BE2C (cell line): ENCODE results near the gene CDHR5.
"Not testable (repeated sequence)": the region's sequence is repeated elsewhere in the genome, so short reads cannot be mapped to it uniquely, and the experiment has no call there.

ENCODE experiments used
- DNase-seq: peaks from one replicate; pipeline ENCODE4 v3.0.0-alpha.2; 2020
- H3K27me3 ChIP-seq: fragments of 250-450 bp; sonication (Bioruptor Pico); 2 replicates; pipeline ENCODE4 v1.5.1; 2020; ENCODE audit warnings: mild to moderate bottlenecking
- H3K36me3 ChIP-seq: fragments of 250-450 bp; sonication (Bioruptor Pico); 2 replicates; pipeline ENCODE4 v1.5.1; 2020; ENCODE audit warnings: mild to moderate bottlenecking
- H3K4me1 ChIP-seq: fragments of 250-450 bp; sonication (Bioruptor Pico); 2 replicates; pipeline ENCODE4 v1.5.1; 2020
- H3K4me3 ChIP-seq: 2 replicates; pipeline ENCODE4 v1.5.1; 2011; ENCODE audit warnings: low read depth, low read length
- H3K9me3 ChIP-seq: fragments of 250-450 bp; sonication (Bioruptor Pico); 2 replicates; pipeline ENCODE4 v1.5.1; 2020
- TF ChIP-seq, protein P1 (sequence below): IDR thresholded peaks from 2 replicates; pipeline ENCODE4 v1.5.1; 2012; ENCODE audit warnings: mild to moderate bottlenecking, low read depth, low read length

CDHR5 gene

DNA sequence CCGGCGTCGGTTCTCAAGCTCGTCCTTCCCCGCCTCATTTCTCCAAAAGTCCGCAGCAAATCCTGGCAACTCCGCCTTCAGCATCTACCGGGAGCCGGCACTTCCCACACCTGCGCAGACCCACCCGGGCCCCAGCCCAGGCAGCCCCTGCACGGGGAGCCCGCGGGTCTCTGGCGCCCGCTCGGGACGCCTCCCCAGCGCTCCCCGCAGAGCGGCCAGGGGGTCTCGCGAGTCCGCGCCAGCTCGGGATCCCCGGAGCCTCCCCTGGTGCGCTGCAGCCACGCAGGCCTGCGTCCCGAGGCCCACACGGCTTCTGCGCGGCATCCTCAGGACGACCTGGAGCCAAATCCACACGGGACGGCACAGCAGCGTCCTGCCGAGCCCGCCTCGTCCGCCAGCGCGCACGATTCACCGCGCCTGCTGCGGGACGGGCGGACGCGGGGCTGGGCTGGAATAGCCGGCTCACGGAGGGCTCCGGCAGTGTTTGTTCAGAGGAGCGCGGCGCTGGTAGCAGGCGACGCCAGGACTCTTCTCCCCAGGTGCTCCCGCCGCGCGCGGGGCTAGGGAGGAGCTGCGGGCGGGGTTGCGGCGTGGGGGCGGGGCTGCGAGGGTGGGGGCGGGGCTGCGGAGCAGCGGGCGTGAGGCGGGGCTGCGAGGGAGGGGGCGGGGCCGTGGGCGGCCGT lies 49.3 kb downstream of the CDHR5 start:
- no peak for DNase-seq
- H3K4me1 ChIP-seq, result no peaks in the 10 kb centered on the region

DNA sequence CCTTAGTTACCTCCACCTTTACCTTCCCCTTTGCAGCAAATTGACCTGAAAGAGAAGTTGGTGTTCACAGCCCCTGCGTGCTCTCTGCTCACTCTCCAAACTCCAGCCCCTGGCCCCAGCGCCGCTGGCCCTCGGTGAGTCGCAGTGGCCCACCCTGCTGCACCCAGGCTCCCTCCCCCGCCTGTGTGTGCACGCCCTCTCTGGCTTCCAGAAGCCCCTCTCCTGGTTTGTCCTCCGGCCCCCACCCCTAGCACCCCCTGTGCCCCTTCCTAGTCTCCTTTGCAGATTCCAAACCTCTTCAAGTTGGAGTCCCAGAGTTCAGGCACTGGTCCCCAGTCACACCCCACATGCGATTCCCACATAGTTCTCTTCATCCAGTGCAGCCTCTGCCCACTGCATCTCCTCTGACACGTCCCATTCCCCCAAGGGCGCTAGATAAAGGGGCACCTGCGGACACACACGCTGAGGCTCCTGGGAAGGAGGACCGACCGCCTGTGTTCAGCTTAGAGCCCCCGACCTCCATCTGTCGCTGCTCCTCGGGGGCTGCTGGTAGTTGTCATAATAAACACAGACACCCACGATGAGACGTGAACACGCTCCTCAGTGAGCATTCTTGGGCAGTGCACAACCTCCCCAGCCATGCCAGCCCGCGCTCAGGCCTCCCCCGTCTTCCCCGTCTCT lies 50.0 kb downstream of the CDHR5 start:
- Histone ChIP-seq H3K27me3 (no peaks in the 10 kb centered on the region; the same call in 1 of the 2 replicates), H3K4me3 (peak overlapping the region; percentile 61), H3K9me3 (no peaks in the 10 kb centered on the region), H3K36me3 (no peaks in the 10 kb centered on the region), H3K4me1 (no peaks in the 10 kb centered on the region)
- TF ChIP-seq, protein P1, sequence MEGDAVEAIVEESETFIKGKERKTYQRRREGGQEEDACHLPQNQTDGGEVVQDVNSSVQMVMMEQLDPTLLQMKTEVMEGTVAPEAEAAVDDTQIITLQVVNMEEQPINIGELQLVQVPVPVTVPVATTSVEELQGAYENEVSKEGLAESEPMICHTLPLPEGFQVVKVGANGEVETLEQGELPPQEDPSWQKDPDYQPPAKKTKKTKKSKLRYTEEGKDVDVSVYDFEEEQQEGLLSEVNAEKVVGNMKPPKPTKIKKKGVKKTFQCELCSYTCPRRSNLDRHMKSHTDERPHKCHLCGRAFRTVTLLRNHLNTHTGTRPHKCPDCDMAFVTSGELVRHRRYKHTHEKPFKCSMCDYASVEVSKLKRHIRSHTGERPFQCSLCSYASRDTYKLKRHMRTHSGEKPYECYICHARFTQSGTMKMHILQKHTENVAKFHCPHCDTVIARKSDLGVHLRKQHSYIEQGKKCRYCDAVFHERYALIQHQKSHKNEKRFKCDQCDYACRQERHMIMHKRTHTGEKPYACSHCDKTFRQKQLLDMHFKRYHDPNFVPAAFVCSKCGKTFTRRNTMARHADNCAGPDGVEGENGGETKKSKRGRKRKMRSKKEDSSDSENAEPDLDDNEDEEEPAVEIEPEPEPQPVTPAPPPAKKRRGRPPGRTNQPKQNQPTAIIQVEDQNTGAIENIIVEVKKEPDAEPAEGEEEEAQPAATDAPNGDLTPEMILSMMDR, result no peak
- no peak for DNase-seq

More for the DNA sequence above, 49.3 kb downstream of the CDHR5 start:
- H3K27me3 ChIP-seq, result no peaks in the 10 kb centered on the region; the same call in 1 of the 2 replicates
- H3K4me3 ChIP-seq, result peak overlapping the region; percentile 61
- no peaks in the 10 kb centered on the region for H3K36me3 ChIP-seq
- no peaks in the 10 kb centered on the region for H3K9me3 ChIP-seq
- TF ChIP-seq, protein P1, result no peak

DNA sequence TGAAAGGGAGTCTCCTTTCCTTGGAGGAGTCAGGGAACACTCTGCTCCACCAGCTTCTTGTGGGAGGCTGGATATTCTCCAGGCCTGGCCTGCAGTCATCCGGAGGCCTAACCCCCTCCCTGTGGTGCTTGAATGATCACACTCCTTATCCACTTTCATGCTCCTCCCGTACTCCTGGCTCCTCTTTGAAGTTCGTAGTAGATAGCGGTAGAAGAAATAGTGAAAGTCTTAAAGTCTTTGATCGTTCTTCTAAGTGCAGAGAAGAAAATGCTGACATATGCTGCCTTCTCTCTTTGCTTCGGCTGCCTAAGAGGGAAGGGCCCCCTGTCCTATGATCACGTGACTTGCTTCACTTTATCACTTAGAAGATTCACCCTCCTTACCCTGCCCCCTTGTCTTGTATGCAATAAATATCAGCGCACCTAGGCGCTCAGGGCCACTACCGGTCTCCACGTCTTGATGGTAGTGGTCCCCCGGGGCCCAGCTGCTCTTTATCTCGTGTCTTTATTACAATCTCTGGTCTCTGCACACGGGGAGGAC lies 50.7 kb downstream of the CDHR5 start:
- not testable (repeated sequence) for H3K27me3 ChIP-seq, H3K4me1 ChIP-seq, H3K9me3 ChIP-seq, H3K36me3 ChIP-seq, H3K4me3 ChIP-seq, DNase-seq

DNA sequence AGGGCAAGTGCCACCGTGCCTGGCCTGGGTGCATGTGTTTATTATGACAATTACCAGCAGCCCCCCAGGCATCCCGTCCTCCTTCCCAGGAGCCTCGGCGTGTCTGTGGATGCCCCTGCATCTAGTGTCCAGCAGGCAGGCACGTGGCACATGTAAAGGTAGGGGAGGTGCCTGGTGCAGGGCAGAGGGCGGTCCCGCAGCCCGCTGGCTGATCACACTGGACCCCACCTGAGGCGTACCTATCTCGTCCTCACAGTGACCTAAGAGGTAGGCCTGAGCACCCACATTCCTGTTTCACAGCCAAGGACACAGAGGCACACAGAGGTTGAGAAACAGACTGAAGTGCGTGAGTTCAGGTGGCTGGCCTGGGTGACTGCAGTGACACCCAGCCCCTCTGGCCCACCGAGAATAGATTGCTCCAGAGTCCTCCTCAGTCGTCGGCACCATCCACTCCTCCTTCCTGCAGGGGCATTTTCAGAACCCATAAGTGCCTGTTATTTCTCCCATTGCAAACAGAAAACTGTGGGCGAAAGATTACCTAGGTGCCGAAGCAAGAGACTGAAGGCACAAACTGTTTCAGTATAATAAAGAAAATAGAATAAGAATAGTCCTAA lies 51.5 kb downstream of the CDHR5 start:
- no peaks in the 10 kb centered on the region for H3K4me1 ChIP-seq
- H3K9me3 ChIP-seq, result no peaks in the 10 kb centered on the region
- no peaks in the 10 kb centered on the region; the same call in 1 of the 2 replicates for H3K27me3 ChIP-seq
- H3K36me3 ChIP-seq, result no peaks in the 10 kb centered on the region
- DNase-seq, result no peak
- H3K4me3 ChIP-seq, result no peak overlapping the region
- TF ChIP-seq, protein P1, result no peak

DNA sequence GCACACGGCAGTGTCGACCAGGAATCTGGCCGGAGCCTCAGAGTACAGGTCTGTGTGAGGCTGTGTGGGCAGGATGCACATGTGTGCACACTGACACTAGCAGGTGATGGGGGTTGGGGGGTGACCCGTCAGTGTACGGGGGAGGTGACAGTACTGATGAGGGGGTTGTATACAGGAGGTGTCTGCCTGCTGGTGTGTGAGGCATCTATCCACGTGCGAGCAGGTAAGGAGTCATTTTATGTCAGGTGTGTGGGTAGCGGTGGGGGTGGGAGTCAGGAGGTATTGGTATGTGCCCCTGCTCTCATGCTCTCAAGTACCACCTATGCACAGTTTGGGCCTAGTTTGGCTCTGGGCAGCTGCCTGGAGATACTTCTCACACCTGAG lies 53.0 kb downstream of the CDHR5 start:
- H3K36me3 ChIP-seq, result no peaks in the 10 kb centered on the region
- no peaks in the 10 kb centered on the region for H3K4me1 ChIP-seq
- no peak for DNase-seq
- no peak overlapping the region for H3K4me3 ChIP-seq
- no peaks in the 10 kb centered on the region; the same call in 1 of the 2 replicates for H3K27me3 ChIP-seq
- H3K9me3 ChIP-seq, result no peaks in the 10 kb centered on the region
- TF ChIP-seq, protein P1, result no peak

DNA sequence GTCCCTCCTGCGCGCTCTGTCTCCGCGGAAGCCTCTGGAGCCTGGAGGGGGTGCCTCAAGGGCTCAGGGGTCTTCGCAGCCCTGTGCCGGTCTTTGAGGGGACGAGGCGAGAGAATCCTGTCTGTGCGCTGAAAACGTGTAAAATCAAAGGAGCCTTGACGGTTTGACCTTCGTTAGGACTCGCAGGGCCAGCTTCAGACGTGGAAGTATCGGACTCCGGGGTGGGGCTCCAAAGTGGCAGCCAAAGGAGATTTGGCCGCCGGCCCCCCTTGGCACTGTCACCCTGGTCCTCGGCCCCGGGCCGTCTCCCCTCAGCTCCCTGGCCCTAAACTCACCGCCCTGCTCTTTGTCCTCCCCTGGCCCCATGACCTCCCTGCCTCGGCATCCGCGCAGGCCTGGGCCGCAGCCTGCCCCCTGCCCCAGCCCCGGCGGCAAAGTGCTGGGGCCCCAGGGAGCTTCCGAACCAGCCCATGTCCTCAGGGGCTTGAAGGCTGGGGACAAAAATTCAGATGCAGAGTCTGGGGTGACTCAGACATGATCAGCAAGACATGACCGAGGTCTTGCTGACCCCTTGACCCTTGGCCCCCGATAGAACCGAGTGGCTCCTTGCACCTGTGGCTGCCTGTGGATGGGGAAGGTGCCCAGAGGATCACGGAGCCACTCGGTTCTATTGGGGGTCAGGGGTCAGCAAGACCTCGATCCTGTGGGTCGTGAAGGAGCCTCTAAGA lies 55.4 kb downstream of the CDHR5 start:
- H3K36me3 ChIP-seq, result no peaks in the 10 kb centered on the region
- no peaks in the 10 kb centered on the region for H3K9me3 ChIP-seq
- H3K27me3 ChIP-seq, result no peaks in the 10 kb centered on the region
- no peaks in the 10 kb centered on the region for H3K4me1 ChIP-seq
- H3K4me3 ChIP-seq, result peak overlapping the region; percentile 53
- no peak for DNase-seq
- TF ChIP-seq, protein P1, result no peak
